ENCODE results near the gene PRKCA.
A peak's percentile ranks its signal among the peaks of the same experiment; 100 is the strongest.

PRKCA gene

DNA sequence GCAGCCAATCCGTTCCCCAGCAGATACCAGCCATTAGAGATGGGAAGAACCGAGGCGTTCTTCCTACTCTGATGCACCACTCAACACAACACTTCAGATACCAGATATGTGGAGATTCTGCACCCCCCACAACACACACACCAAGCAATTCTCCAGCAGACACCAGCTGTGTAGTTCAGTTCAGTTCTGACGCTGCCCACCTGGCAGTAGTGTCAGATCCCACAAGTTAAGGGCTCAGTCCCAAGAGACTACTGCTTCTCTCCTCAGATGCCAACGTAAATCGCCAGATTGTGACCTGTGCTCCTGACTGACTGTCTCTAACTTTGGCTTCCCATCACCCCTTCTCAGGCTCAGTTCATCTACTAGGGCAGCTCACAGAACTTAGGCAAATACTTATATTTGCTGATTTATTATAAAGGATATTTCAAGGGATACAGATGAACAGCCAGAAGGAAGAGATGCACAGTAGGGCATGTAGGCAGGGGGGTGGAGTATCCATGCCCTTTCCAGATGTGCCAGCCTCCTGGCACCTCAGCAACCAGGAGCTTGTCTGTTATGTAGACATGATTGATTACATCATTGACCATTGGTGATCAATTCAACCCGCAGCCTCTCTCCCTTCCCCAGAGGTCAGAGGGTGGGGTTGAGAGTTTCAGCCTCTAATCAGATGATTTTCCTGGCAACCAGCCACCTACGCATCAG is 110.6 kb downstream of the PRKCA start:
- DNase-seq (ENCODE audit: low read depth in 2 of 2, low spot score in 1 of 2) = no peak

DNA sequence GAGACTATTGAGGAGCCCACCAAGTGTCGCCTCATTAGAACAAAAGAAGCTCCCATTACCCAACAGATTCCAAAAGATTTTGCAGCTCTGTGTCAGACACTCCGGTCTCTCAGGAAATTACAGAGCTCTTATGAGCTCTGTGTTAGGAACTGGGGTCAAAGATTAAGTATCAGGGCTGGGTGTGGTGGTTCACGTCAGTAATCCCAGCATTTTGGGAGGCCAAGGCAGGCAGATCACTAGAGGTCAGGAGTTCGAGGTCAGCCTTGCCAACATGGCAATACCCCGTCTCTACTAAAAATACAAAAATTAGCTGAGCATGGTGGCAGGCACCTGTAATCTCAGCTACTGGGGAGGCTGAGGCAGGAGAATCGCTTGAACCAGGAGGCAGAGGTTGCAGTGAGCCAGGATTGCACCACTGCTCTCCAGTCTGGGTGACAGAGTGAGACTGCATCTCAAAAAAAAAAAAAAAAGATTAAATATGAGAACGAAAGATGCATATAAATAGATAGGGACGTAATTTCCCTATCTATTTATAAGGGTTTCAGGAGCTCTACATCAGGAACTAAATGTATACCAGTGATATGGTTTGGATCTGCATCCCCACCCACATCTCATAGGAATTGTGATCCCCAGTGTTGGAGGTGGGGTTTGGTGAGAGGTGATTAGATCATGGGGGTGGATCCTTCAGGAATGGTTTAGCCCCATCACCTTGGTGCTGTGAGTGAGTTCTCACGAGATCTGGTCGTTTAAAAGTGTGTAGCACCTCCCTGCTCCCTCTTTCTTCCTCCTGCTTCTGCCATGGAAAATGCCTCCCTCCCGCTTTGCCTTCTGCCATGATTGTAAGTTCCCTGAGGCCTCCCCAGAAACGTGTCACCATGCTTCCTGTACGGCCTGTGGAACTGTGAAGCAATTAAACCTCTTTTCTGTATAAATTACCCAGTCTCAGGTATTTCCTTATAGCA is 111.4 kb downstream of the PRKCA start:
- DNase-seq (ENCODE audit: low read depth in 2 of 2, low spot score in 1 of 2) = no peak

DNA sequence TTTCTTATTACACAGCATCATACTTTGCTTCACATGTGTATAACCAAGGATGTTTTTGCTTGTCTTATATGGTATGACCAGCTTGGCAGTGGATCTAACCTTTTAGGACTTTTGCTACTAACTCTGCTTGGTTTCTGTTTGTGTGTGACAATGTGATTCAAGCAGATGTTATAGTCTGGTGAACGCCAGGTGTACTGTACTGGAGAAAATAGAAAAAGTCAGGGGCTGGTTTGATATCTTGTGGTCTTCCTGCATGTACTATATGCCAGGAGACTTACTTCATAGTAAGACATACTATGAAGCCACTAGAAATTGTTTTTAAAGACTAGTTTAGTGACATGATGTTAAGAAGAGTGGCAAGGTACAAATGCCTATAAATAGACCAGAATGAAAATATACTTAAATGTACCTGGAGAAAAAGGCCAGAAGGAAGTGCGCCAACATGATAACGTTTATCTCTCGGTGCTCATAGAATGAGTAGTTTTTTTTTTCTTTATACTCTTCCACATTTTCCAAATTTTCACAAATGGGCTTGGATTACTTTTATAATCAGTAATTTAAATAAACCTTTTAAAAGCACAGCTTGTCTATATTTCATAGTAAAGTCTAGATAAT is 112.3 kb downstream of the PRKCA start:
- no peak for DNase-seq (ENCODE audit: low read depth in 2 of 2, low spot score in 1 of 2)

DNA sequence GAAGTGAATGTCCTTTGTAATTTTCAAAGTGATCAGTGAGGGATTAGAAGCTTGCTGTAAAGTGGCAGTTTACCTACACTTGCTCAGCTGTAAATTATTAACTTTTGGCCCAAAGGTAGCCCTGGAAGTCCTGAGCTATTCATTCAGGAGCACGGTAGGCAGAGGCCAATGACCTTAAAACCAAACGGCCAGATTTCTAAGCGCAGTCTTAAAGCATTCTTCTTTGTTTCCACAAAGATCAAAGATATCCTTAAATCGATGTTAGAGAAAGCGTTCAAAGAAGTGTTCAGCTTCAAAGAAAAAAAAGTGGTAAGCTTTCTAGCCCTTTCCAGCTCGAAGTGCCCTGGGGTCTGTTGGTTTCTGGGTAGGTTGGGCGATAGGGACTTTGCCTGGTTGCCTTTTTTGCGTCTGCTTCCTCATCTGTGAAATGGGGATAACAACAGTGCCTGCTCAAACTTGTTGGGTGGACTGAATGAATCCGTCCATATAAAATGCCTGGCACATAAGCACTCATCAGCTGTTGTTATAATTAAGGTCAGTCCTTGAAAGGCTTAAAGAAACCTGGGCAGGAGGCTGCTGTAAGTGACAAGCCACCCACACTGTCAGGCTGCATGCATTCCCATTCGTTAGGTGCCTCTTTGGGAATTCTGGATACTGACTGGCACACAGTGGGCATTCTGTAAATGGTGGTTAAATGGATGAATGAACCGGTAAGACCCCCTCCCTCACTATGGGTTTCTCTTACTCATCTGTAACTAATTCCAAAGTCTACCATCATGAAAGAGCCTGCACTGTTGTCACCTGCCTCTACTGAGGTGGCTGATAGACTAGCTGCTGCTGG is 113.2 kb downstream of the PRKCA start:
- DNase-seq (ENCODE audit: low read depth in 2 of 2, low spot score in 1 of 2) = no peak

DNA sequence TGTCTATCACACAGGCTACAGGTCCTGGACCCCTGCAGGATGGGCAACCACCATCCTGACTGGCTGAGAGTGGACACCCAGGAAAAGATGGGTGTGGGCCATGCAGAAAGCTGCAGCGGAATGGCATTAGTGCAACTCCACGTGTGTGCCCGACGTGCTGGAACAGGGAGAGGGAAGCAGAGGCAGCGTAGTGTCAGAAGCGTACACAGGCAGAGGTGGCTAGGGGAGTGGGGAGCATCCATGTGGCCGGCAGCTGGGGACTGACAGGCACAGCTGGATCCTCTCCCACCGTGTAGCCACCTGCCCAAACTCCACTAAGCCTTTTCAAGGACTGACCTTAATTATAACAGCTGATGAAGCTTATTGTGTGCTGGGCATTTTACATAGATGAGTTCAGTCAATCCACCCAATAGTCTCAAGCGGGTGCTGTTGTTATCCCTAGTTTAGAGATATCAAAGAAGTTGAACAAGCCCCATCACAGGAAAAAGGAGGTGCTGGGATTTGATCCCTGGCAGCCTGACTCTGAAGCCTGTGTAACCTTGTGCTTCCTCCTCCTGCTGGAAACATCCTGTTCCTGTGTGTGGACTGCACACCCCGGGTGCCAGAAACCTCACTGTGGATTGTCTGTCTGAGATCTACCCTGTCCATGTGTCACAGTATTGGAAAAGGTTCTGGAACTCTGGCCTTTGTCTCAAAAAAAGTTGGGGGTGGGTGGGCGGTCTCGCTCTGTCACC is 114.0 kb downstream of the PRKCA start:
- no peak for DNase-seq (ENCODE audit: low read depth in 2 of 2, low spot score in 1 of 2)

DNA sequence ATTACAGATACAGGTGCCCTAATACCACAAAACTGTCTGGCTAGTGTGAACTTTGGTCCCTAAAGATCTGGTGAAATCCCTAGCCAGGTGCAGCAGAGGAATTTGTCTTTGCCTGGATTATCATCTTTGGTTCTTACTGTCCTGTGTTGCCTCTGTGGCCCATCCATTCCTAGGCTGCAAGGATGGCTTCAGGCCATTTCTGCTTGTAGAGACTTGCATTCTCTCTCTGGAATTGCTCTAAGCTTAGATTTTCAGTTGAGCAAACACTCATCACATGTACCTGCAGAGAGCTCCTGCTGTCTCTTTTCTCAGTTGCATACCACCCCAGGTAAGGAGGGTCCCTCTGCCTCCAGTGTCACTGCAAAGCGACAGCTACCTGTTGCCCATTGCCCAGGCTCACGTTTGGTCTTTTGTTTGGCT is 114.9 kb downstream of the PRKCA start:
- DNase-seq (ENCODE audit: low read depth in 2 of 2, low spot score in 1 of 2) = no peak

- no peak for DNase-seq (ENCODE audit: low read depth in 2 of 2, low spot score in 1 of 2)
Observed at GRCh38 chr17:66420961-66421371, 118.6 kb downstream of the PRKCA start.

GRCh38 chr17:66422186-66422585 is 119.8 kb downstream of the PRKCA start:
- no peak for DNase-seq (ENCODE audit: low read depth in 2 of 2, low spot score in 1 of 2)

DNA sequence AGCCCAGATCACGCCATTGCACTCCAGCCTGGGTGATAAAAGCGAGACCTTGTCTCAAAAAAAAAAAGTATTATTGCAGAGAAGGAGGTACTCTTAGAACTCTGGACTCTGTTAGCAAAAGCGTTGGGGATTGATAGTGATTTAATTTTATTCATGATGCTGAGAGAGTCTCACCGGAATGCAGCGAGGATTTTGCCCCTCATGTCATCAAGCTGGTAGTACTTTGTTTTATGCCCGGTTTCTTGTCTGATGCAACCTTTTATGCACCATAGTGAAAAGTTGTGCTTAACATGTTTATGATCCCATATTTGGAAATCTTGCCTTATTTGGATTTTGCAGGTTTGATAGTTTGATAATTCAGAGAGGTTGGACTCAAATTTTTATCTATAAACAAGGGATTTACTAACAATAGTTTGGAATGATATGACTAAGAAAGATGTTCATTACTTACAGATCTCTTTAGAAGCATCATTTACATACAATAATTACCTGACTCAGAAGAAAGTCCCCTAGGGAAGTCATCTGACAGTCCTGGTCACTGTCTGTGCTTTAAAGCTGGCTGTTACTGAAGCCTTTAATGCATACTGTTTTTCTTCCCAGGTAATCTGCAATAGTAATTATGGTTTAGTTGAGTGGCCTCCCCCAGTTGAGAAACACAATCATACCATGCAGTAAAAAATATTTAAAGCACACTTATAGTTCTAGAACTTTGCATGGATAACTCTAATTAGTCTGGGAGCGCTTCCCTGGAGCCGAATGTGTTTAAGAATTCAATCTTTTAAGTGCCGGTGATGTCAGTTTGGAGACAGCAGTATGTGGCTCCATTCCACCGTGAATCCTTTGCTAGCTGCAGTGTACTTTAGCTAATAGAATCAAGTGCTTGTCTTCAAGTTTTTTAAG is 120.9 kb downstream of the PRKCA start:
- DNase-seq (ENCODE audit: low read depth in 2 of 2, low spot score in 1 of 2) = no peak

DNA sequence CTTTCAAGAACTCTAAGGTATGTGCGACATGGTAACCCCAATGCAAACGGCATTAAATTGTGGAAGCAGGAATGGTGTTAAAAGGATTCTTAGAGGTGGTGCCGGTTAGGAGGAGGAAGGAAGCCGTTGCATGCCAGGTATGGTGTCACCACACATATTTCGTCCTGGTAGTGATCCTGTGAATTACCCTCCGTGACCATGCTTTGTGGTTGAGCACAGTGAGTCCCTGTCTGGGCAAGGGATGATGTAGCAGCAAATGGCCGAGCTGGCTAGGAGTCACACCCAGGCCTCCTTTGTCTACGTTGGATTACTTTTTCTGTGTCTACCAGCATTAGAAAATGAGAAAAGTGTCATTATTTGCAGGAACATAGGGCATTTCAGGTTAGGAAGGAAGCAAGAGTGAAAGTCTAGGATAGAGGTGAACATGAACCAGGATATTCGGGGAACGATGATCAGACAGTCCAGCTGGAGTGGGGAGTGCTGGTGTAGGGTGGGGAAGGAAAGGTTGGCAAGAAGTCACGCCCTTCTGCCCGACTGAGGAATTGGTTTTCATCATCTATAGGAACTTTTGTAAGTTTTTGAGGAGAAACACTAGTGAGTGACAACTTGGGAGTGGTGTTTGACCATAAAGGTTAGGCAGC is 123.5 kb downstream of the PRKCA start:
- no peak for DNase-seq (ENCODE audit: low read depth in 2 of 2, low spot score in 1 of 2)

- peak in 1 of 2 donors; percentile 9 for DNase-seq (ENCODE audit: low read depth in 2 of 2, low spot score in 1 of 2)
Observed at GRCh38 chr17:66426397-66427033, 124.1 kb downstream of the PRKCA start.

DNA sequence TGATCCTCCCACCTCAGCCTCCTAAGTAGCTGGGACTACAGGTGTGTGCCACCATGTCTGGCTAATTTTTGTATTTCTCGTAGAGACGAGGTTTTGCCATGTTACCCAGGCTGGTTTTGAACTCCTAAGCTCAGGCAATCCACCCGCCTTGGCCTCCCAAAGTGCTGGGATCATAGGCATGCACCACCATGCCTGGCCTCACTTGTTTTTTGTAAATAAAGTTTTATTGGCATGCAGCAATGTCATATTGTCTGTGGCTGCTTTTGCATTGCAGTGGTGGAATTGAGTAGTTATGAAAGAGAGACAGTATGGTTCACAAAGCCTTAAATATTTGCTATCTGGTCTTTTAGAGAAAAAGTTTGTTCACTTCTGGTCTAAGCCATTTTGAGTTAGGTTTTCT is 124.7 kb downstream of the PRKCA start:
- no peak for DNase-seq (ENCODE audit: low read depth in 2 of 2, low spot score in 1 of 2)

GRCh38 chr17:66429680-66430079 is 127.3 kb downstream of the PRKCA start:
- no peak for DNase-seq (ENCODE audit: low read depth in 2 of 2, low spot score in 1 of 2)

DNA sequence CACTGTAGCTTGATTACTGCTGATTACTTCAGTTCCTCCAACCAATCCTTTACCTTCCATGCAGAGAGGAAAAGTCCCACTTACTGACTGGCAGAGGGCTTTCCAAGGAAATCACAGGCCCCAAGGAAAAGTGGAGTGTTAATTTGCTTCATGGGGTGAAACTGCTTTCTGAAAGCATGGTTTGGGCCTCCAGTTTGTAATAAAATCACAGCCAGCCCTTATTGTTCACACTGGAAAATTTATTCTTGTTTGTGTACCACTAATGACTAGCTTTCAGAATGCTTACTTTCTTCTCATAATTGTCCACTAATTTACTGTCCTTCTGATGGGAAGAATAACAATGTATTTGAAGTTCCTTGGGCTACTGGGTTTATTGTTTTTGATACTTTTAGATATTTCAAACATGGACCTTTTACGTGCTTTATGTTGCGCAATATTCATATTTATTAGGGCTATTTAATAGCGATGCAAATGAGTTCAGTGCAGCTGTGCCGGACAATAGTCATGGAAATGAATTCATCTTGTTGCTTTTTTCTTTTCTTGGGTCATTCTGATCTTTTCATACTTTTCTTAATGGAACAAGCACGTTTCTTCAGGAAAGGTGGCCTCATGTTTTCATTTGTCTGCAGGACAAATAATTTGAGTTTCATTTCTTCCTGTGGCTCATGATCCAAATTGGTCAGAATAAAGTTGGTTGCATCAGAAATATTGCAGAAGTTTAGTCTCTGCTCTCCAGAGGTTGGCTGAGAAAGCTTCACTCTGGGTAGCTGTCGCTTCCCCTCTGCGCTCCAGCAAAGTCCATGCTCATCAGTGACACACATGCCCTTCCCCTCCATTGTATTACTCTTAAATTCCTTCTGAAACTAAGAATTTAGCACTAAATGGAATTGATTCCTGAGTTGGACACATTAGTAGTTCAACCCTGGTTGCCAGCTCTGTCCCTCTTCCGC is 128.7 kb downstream of the PRKCA start:
- DNase-seq (ENCODE audit: low read depth in 2 of 2, low spot score in 1 of 2) = no peak

DNA sequence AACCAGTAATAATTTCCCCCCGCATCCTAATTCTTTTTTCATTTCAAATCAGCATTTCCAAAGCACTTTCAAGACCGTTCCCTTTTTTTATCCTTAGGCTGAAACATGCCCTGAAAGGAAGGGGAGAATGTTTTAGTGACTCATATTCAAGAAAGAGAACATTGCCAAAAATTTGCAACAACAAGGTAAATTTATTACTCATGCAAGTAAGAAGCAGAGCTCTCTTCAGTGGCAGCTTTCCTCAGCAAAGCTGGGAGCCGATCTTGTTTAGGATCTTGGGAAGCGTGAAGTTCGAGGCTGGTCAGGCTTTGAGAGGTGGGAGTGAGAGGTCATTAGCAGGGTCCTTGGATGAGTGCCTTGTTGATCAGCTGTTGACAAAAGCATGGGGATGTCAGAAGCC is 129.5 kb downstream of the PRKCA start:
- DNase-seq (ENCODE audit: low read depth in 2 of 2, low spot score in 1 of 2) = no peak

DNA sequence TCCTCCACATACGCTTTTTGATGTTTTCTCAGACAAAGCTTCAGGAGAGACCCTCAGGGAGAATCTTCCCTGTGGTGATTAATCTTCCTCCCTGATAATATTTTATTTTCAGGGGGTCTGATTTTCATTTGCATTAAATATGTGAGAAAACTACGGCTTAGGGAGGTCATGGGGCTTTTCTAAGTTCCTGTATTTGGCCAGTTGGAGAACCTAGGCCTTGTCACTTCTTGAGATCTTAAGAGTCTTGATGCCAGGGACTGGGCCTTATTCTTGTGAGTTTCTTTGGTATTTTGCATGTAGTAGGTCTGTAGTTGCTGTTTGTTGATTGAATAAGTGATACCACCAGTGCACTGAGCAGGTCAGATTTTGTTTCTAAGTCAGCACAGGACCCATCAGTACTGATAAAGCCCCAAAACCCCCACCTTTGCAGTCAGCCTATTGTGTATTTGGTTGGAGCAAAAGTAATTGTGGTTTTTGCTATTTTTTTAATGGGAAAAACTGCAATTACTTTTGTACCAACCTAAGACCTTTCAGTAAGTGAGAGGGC is 130.1 kb downstream of the PRKCA start:
- DNase-seq (ENCODE audit: low read depth in 2 of 2, low spot score in 1 of 2) = no peak

- DNase-seq (ENCODE audit: low read depth in 2 of 2, low spot score in 1 of 2) = no peak
Observed at GRCh38 chr17:66432996-66433551, 130.7 kb downstream of the PRKCA start.
